HepG2 (cell line): ENCODE results near the gene IFIT5. TPM values are rescaled to one million over a fixed set of nuclear protein-coding genes. Genes with fewer than 3 reads are reported as not detected.

Experiments used
- ARNTL ChIP-seq: sonication (generic); formaldehyde crosslinking; IDR thresholded peaks from 2 replicates; pipeline ENCODE4 v1.4.0; 2020; ENCODE audit warnings: mild to moderate bottlenecking, missing genetic modification reagents
- CBFB ChIP-seq: sonication (generic); formaldehyde crosslinking; IDR thresholded peaks from 2 replicates; pipeline ENCODE4 v1.4.0; 2020; ENCODE audit warnings: missing genetic modification reagents
- CEBPG ChIP-seq: IDR thresholded peaks from 2 replicates; pipeline ENCODE4 v1.6.1; 2016
- IRF2 ChIP-seq: IDR thresholded peaks from 2 replicates; pipeline ENCODE4 v1.6.1; 2018; ENCODE audit warnings: missing genetic modification reagents, missing compliant biosample characterization
- KAT8 ChIP-seq: IDR thresholded peaks from 2 replicates; pipeline ENCODE4 v1.6.1; 2016; ENCODE audit warnings: missing genetic modification reagents, missing compliant biosample characterization
- NFKBIZ ChIP-seq: IDR thresholded peaks from 2 replicates; pipeline ENCODE4 v1.6.1; 2018; ENCODE audit warnings: missing genetic modification reagents, missing compliant biosample characterization
- POLR2A ChIP-seq, 2 experiments: IDR thresholded peaks; 2 replicates each; pipeline ENCODE4 v1.6.1; 2011; ENCODE audit warnings: low read depth in 2 of 2, low read length in 2 of 2, mild to moderate bottlenecking in 1 of 2, moderate library complexity in 1 of 2; ENCODE audit not compliant: insufficient read depth in 1 of 2
- POLR2G ChIP-seq: fragments of 200-400 bp; formaldehyde crosslinking; IDR thresholded peaks from 2 replicates; pipeline ENCODE4 v1.6.1; 2018; ENCODE audit warnings: mild to moderate bottlenecking, low read depth, low read length, moderate library complexity
- RCOR2 ChIP-seq: IDR thresholded peaks from 2 replicates; pipeline ENCODE4 v1.6.1; 2016; ENCODE audit warnings: missing biosample characterization, missing genetic modification reagents
- REPIN1 ChIP-seq: sonication (generic); formaldehyde crosslinking; IDR thresholded peaks from 2 replicates; pipeline ENCODE4 v1.8.0; 2022; ENCODE audit warnings: missing genetic modification reagents, low read depth, mild to moderate bottlenecking, borderline replicate concordance
- SAP130 ChIP-seq: IDR thresholded peaks from 2 replicates; pipeline ENCODE4 v1.6.1; 2016; ENCODE audit warnings: low read depth
- SRSF1 ChIP-seq: fragments of 200-400 bp; formaldehyde crosslinking; optimal IDR thresholded peaks from 2 replicates; pipeline ENCODE3; 2017; ENCODE audit warnings: mild to moderate bottlenecking, low read depth, low read length, moderate library complexity
- ZNF33B ChIP-seq: sonication (generic); formaldehyde crosslinking; IDR thresholded peaks from 2 replicates; pipeline ENCODE4 v1.5.1; 2020; ENCODE audit warnings: mild to moderate bottlenecking, missing genetic modification reagents
- ZNF430 ChIP-seq: sonication (generic); formaldehyde crosslinking; IDR thresholded peaks from 2 replicates; pipeline ENCODE4 v1.9.0; 2021; ENCODE audit warnings: mild to moderate bottlenecking, missing genetic modification reagents
- polyA plus RNA-seq, 8 experiments: library from polyadenylated mRNA; depleted of rRNA in 3 of 8; stranded (reverse) in 7 of 8; unstranded in 1 of 8; fragments of >200 nt; fragmentation: Illumina TruSeq in 4 of 8; extraction: Trizol in 4 of 8; gene quantifications; 2 replicates each; pipeline versions ENCODE4 v1.2.1 to v1.2.3, GENCODE V29; 2011 to 2016; ENCODE audit warnings: low read depth in 4 of 8, missing spikeins in 1 of 8, mixed read lengths in 1 of 8; ENCODE audit not compliant: insufficient read depth in 1 of 8
- total RNA-seq, 5 experiments: library from RNA; depleted of rRNA; stranded (reverse); fragments of >200 nt; fragmentation: Illumina TruSeq; extraction: Trizol; gene quantifications; 2 replicates each; pipeline ENCODE4 v1.2.3, GENCODE V29; 2016; ENCODE audit warnings: low read depth in 1 of 5
- TF ChIP-seq, protein P1 (sequence below): sonication (generic); formaldehyde crosslinking; IDR thresholded peaks from 2 replicates; pipeline ENCODE4 v1.8.0; 2022; ENCODE audit warnings: mild to moderate bottlenecking, missing genetic modification reagents, moderate library complexity
- TF ChIP-seq, protein P2 (sequence below): IDR thresholded peaks from 2 replicates; pipeline ENCODE4 v1.6.1; 2016; ENCODE audit warnings: missing genetic modification reagents, missing compliant biosample characterization
- TF ChIP-seq, protein P3 (sequence below): sonication (generic); formaldehyde crosslinking; IDR thresholded peaks from 2 replicates; pipeline ENCODE4 v1.4.0; 2020; ENCODE audit warnings: missing genetic modification reagents
- TF ChIP-seq, protein P4 (sequence below): sonication (generic); formaldehyde crosslinking; IDR thresholded peaks from 2 replicates; pipeline ENCODE4 v1.4.0; 2020; ENCODE audit warnings: missing genetic modification reagents
- TF ChIP-seq, protein P5 (sequence below), 2 experiments: sonication (generic) in 1 of 2; formaldehyde crosslinking in 1 of 2; IDR thresholded peaks; 2 replicates each; pipeline versions ENCODE4 v1.4.0 to v1.6.1; 2016 to 2020; ENCODE audit warnings: borderline replicate concordance in 1 of 2, low read depth in 1 of 2, mild to moderate bottlenecking in 1 of 2, missing genetic modification reagents in 1 of 2
- TF ChIP-seq, protein P6 (sequence below): sonication (generic); formaldehyde crosslinking; IDR thresholded peaks from 2 replicates; pipeline ENCODE4 v1.5.0; 2020; ENCODE audit warnings: missing genetic modification reagents, mild to moderate bottlenecking, borderline replicate concordance

The IFIT5 gene
- total and polyA plus RNA-seq, 2 of the 13 experiments (the other 11 are each of a cell fraction or from before 2014, with no cell fraction given): 2.2 to 8.3 TPM

DNA sequence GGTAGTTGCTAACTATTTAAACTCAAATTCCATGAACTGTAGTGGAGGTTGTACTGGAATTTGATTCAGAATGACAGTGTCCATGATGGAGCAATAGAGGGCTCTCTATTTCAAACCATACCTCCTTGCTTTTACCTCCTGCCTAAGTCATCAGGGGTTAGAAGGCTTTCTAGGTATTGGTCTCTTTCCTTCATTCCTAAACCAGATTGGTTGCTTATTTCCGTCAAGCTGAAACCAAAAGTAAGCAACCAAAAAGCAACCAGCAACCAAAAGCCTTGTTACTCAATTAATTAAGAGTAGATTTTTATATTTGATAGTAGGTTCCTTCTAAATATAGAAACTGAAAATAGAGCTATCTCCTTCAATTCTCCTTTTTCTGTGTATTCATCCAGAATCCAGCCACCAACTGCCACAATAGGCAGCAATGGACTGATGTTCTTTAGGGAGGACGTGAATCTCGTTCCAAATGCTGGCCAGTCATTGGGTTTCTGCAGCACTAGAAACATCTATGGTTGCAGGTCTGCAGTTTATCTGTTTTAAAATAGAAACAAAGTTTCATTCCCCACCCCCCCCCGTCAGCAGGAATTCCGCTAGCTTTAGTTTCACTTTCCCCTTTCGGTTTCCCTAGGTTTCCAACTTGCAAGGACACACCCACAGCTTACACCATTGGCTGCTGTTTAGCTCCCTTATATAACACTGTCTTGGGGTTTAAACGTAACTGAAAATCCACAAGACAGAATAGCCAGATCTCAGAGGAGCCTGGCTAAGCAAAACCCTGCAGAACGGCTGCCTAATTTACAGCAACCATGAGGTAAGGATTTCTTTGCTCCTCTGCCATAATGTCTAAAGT is 22.2 kb upstream of the IFIT5 start, which contains the start of gene IFIT1 (continued):
- TF ChIP-seq POLR2A (IDR thresholded peaks at IDR 0.05; ENCODE audit: insufficient read depth in 1 of 2, low read depth in 2 of 2, low read length in 2 of 2): 0 out of 4 replicates have a peak, but pooled peaks of 1 of the 2 experiments have one; percentile 32
- TF ChIP-seq IRF2: peak; percentile 96
- TF ChIP-seq NFKBIZ (CRISPR knock-in tag): no peak
- TF ChIP-seq ZNF33B (CRISPR knock-in tag): no peak
- TF ChIP-seq POLR2G: 0 out of 2 replicates have a peak, but pooled peaks have one; percentile 32
- TF ChIP-seq SRSF1: no peak
- TF ChIP-seq SAP130 (CRISPR knock-in tag): peak; percentile 73
- 0 out of 2 replicates have a peak, but pooled peaks have one; percentile 15 for TF ChIP-seq CEBPG (CRISPR knock-in tag)
- TF ChIP-seq, protein P1, sequence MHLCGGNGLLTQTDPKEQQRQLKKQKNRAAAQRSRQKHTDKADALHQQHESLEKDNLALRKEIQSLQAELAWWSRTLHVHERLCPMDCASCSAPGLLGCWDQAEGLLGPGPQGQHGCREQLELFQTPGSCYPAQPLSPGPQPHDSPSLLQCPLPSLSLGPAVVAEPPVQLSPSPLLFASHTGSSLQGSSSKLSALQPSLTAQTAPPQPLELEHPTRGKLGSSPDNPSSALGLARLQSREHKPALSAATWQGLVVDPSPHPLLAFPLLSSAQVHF (CRISPR knock-in tag): no peak
- TF ChIP-seq, protein P2, sequence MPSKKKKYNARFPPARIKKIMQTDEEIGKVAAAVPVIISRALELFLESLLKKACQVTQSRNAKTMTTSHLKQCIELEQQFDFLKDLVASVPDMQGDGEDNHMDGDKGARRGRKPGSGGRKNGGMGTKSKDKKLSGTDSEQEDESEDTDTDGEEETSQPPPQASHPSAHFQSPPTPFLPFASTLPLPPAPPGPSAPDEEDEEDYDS (CRISPR knock-in tag): peak; percentile 44; the same call in 1 of the 2 replicates
- TF ChIP-seq CBFB: no peak
- TF ChIP-seq KAT8 (CRISPR knock-in tag): 0 out of 2 replicates have a peak, but pooled peaks have one; percentile 29
- TF ChIP-seq, protein P3, sequence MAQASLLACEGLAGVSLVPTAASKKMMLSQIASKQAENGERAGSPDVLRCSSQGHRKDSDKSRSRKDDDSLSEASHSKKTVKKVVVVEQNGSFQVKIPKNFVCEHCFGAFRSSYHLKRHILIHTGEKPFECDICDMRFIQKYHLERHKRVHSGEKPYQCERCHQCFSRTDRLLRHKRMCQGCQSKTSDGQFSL (CRISPR knock-in tag): 0 out of 2 replicates have a peak, but pooled peaks have one; percentile 59
- TF ChIP-seq, protein P4, sequence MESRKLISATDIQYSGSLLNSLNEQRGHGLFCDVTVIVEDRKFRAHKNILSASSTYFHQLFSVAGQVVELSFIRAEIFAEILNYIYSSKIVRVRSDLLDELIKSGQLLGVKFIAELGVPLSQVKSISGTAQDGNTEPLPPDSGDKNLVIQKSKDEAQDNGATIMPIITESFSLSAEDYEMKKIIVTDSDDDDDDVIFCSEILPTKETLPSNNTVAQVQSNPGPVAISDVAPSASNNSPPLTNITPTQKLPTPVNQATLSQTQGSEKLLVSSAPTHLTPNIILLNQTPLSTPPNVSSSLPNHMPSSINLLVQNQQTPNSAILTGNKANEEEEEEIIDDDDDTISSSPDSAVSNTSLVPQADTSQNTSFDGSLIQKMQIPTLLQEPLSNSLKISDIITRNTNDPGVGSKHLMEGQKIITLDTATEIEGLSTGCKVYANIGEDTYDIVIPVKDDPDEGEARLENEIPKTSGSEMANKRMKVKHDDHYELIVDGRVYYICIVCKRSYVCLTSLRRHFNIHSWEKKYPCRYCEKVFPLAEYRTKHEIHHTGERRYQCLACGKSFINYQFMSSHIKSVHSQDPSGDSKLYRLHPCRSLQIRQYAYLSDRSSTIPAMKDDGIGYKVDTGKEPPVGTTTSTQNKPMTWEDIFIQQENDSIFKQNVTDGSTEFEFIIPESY (CRISPR knock-in tag): no peak
- TF ChIP-seq, protein P5, sequence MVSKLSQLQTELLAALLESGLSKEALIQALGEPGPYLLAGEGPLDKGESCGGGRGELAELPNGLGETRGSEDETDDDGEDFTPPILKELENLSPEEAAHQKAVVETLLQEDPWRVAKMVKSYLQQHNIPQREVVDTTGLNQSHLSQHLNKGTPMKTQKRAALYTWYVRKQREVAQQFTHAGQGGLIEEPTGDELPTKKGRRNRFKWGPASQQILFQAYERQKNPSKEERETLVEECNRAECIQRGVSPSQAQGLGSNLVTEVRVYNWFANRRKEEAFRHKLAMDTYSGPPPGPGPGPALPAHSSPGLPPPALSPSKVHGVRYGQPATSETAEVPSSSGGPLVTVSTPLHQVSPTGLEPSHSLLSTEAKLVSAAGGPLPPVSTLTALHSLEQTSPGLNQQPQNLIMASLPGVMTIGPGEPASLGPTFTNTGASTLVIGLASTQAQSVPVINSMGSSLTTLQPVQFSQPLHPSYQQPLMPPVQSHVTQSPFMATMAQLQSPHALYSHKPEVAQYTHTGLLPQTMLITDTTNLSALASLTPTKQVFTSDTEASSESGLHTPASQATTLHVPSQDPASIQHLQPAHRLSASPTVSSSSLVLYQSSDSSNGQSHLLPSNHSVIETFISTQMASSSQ (IDR thresholded peaks at IDR 0.05; ENCODE audit: low read depth): 0 out of 2 replicates have a peak, but pooled peaks have one; percentile 16
- TF ChIP-seq, protein P5 (CRISPR knock-in tag; IDR thresholded peaks at IDR 0.05; ENCODE audit: borderline replicate concordance): no peak
- TF ChIP-seq RCOR2 (CRISPR knock-in tag): no peak
- TF ChIP-seq REPIN1 (CRISPR knock-in tag): 0 out of 2 replicates have a peak, but pooled peaks have one; percentile 6
- TF ChIP-seq ARNTL (CRISPR knock-in tag): 0 out of 2 replicates have a peak, but pooled peaks have one; percentile 50
- TF ChIP-seq ZNF430 (CRISPR knock-in tag): no peak
- TF ChIP-seq, protein P6, sequence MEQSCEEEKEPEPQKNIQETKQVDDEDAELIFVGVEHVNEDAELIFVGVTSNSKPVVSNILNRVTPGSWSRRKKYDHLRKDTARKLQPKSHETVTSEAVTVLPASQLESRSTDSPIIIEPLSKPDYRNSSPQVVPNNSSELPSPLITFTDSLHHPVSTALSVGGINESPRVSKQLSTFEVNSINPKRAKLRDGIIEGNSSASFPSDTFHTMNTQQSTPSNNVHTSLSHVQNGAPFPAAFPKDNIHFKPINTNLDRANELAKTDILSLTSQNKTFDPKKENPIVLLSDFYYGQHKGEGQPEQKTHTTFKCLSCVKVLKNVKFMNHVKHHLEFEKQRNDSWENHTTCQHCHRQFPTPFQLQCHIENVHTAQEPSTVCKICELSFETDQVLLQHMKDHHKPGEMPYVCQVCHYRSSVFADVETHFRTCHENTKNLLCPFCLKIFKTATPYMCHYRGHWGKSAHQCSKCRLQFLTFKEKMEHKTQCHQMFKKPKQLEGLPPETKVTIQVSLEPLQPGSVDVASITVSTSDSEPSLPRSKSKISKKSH: no peak
